Fibroblast of pulmonary artery (primary cell): ENCODE data around the gene SLC23A2.
"Not testable (repeated sequence)": the region's sequence is repeated elsewhere in the genome, so short reads cannot be mapped to it uniquely, and the experiment has no call there.

ENCODE experiments used
- DNase-seq: peaks from one replicate; pipeline ENCODE4 v3.0.0-alpha.2; 2010; ENCODE audit warnings: low read depth
- H3K4me3 ChIP-seq: replicated peaks from 2 replicates; pipeline ENCODE4 v1.5.1; 2011; ENCODE audit warnings: low read depth, mild to moderate bottlenecking, control low read depth, low read length, moderate library complexity
- CTCF ChIP-seq: IDR thresholded peaks from 2 replicates; pipeline ENCODE4 v1.5.1; 2011; ENCODE audit warnings: mild to moderate bottlenecking, control low read depth, low read length, inconsistent platforms; ENCODE audit errors: missing control alignments

SLC23A2 gene

DNA sequence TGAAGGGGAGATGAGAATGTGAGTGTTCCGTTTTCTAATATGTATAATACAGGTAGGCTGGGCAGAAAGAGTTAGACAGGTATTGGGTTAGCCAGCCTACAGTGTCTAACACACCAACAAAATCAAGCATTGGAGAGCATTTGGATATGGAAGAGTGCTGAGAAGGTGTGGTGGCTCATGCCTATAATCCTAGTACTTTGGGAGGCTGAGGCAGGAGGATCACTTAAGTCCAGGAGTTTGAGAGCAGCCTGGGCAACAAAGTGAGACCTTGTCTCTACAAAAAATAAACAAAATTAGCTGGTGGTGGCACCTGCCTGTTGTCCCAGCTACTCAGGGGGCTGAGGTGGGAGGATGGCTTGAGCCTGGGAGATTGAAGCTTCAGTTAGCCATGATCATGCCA is 38.6 kb upstream of the SLC23A2 start:
- H3K4me3 ChIP-seq = no peak overlapping the region
- DNase-seq = no peak
- no peak for TF ChIP-seq CTCF

GRCh38 chr20:5039255-5039657 is 37.9 kb upstream of the SLC23A2 start:
- no peak for TF ChIP-seq CTCF
- no peak overlapping the region for H3K4me3 ChIP-seq
- DNase-seq = no peak

DNA sequence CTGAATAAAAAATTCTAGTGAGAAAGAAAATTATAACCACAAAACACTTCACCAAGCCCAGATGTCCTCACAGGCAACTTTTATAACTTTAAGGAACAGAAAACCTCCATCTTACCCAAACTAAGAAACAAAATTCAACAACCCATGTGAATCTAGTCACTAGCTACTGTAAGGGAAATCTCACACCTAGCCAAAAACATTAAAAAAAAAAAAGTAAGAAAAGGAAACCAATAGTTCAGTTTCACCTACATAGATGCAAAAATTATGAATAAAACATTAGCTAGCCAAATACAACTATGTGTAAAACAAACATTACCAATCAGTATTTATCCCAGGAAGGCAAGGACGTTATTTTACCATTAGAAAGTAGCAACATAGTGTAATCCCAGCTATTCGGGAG is 35.5 kb upstream of the SLC23A2 start:
- H3K4me3 ChIP-seq = no peak overlapping the region
- no peak for TF ChIP-seq CTCF
- no peak for DNase-seq

- not testable (repeated sequence) for DNase-seq, H3K4me3 ChIP-seq
Observed at GRCh38 chr20:5035518-5035917, 34.2 kb upstream of the SLC23A2 start.

DNA sequence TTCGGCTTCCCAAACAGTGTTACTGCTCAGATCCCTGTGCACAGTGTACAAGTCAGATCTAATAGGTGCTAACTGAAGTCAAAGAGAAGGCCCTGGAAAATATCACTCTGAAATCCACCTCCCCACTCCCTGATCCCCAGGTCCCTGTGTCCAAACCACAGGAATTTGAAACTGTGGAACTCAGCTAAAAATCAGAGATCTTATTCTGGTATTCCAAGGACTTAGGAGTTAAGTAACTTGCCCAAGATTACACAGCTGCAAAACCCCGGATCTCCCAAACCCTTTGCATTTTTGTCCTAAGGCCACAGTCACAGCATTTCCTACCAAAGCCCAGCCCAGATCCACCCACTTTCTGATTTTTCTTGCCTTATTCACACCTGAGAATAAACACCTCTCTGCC is 32.3 kb upstream of the SLC23A2 start:
- peak; percentile 22 for DNase-seq
- TF ChIP-seq CTCF = no peak
- H3K4me3 ChIP-seq = no peak overlapping the region

DNA sequence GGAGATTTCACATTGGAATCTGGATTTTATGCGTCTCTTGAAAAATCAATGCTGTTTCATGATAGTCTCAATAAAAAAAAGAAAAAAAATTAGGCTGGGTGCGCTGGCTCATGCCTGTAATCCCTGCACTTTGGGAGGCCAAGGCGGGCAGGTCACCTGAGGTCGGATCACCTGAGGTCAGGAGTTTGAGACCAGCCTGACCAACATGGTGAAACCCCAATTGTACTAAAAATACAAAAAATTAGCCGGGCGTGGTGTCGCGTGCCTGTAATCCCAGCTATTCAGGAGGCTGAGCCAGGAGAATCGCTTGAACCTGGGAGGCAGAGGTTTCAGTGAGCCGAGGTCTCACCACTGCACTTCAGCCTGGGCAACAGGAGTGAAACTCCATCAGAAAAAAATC is 30.4 kb upstream of the SLC23A2 start:
- not testable (repeated sequence) for H3K4me3 ChIP-seq

DNA sequence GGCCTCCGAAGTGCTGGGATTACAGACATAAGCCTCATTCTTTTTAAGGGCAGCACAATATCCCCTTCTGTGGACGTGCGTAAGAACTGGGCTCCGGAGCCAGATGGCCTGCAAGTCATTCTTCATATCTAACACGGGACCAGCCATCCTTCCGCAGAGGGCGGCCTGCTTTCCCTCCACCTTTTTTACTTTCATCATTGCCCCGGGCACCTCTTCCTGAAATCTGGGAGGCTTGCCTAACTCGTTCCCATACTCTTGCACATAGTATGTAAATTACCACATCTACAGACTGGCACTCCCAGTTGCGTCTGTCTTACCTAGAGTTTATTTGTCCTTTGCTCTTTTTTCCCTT is 29.9 kb upstream of the SLC23A2 start:
- no peak for DNase-seq
- no peak overlapping the region for H3K4me3 ChIP-seq
- no peak for TF ChIP-seq CTCF

More for the DNA sequence above, 30.4 kb upstream of the SLC23A2 start:
- not testable (repeated sequence) for DNase-seq

DNA sequence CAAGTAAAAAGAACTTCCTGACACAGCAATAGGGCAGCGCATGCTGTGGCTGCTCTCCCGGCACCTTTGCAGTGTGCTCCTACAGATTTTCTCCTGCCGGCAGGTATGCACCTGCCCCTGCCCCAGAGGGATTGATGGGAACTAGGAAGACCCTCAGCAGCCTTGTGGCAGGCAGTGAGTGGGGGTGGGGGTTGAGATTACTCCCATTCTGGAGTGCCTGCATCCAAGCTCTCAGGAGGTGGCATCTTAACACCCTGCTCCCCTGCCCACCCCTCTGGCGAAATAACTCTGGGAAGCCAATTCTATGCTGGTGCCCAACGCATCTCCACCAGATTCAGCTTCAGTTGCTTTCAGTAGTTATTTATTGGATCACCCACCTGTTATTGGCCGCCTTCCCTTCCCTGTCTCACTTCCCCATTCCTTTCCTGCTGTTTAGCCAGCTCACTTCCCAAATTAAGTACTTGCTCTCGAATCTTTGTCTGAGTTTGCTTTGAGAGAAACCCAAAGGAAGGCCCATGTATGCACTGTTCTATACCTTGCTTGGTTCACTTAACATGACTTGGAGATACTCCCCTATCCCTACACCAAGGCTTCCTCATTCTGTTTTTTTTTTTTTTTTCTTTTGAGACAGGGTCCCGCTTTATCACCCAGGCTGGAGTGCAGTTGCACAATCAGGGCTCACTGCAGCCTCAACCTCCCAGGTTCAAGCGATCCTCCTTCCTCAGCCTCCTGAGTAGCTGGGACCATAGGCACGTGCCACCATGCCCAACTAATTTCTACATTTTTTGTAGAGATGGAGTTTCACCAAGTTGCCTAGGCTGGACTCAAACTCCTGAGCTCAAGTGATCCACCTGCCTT is 29.3 kb upstream of the SLC23A2 start:
- DNase-seq = no peak
- TF ChIP-seq CTCF = no peak

DNA sequence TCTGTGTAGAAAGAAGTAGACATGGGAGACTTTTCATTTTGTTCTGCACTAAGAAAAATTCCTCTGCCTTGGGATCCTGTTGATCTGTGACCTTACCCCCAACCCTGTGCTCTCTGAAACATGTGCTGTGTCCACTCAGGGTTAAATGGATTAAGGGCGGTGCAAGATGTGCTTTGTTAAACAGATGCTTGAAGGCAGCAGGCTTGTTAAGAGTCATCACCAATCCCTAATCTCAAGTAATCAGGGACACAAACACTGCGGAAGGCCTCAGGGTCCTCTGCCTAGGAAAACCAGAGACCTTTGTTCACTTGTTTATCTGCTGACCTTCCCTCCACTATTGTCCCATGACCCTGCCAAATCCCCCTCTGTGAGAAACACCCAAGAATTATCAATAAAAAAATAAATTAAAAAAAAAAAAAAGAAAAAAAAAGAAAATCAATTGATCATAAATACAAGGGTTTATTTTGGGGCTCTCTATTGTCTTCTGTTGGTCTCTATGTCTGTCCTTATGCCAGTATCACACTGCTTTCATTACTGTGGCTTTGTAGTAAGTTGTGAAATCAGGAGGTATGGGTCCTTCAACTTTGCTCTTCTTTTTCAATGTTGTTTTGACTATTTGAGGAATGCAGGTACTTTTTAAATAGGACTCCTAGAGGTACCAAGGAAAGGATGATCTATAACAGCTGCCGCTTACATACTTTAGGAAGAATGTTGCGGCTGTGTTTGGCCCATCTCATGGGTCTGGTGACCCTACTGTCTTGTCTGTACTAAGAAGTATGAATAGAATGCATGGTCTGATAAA is 27.1 kb upstream of the SLC23A2 start:
- H3K4me3 ChIP-seq = not testable (repeated sequence)
- DNase-seq = peak; percentile 39

More for the DNA sequence above, 29.3 kb upstream of the SLC23A2 start:
- H3K4me3 ChIP-seq = no peak overlapping the region
